K562 (cell line): ENCODE data around the gene LY6G6C. TPM values are rescaled to one million over a fixed set of nuclear protein-coding genes. Genes with fewer than 3 reads are reported as not detected.

ENCODE experiments used
- CAMTA2 ChIP-seq: fragments of 250-450 bp; sonication (Bioruptor Pico); conservative IDR thresholded peaks from 2 replicates; pipeline ENCODE4 v1.5.1; 2022
- DNMT1 ChIP-seq: fragments of 450-650 bp; IDR thresholded peaks from 2 replicates; pipeline ENCODE4 v1.6.1; 2016; ENCODE audit warnings: antibody characterized with exemption, mild to moderate bottlenecking
- EZH2 ChIP-seq: IDR thresholded peaks from 2 replicates; pipeline ENCODE4 v1.6.1; 2012; ENCODE audit warnings: low read depth, mild to moderate bottlenecking, inconsistent platforms, low read length, borderline replicate concordance
- GATAD2B ChIP-seq: fragments of 450-650 bp; IDR thresholded peaks from 2 replicates; pipeline ENCODE4 v1.6.1; 2017; ENCODE audit warnings: mild to moderate bottlenecking, borderline replicate concordance
- HCFC1 ChIP-seq: IDR thresholded peaks from 2 replicates; pipeline ENCODE4 v1.6.1; 2012; ENCODE audit warnings: low read depth, low read length, improper control_type of control experiment
- KAT2B ChIP-seq: IDR thresholded peaks from one replicate; pipeline ENCODE4 v1.6.1; 2012; ENCODE audit warnings: low read depth, mild to moderate bottlenecking, control low read depth, inconsistent platforms, low read length, moderate library complexity
- KLF1 ChIP-seq: fragments of 450-650 bp; IDR thresholded peaks from 2 replicates; pipeline ENCODE4 v1.6.1; 2016; ENCODE audit warnings: missing genetic modification characterization, missing compliant biosample characterization
- MEF2D ChIP-seq: conservative IDR thresholded peaks from 2 replicates; pipeline ENCODE4 v1.6.1; 2016; ENCODE audit warnings: low read depth, missing genetic modification characterization, missing compliant biosample characterization
- MLX ChIP-seq, 2 experiments: fragments of 450-650 bp in 1 of 2; sonication (generic) in 1 of 2; formaldehyde crosslinking; conservative IDR thresholded peaks; 2 replicates each; pipeline versions ENCODE4 v1.4.0 to v1.8.1; 2020 to 2022; ENCODE audit warnings: mild to moderate bottlenecking in 1 of 2, missing genetic modification reagents in 1 of 2
- PRMT5 ChIP-seq: sonication (generic); formaldehyde crosslinking; IDR thresholded peaks from 2 replicates; pipeline ENCODE4 v1.5.0; 2020; ENCODE audit warnings: missing genetic modification reagents
- SIN3A ChIP-seq, 2 experiments: fragments of 150-350 bp in 1 of 2; IDR thresholded peaks; 2 replicates each; pipeline ENCODE4 v1.6.1; 2011 to 2016; ENCODE audit warnings: borderline replicate concordance in 2 of 2, low read depth in 2 of 2, low read length in 2 of 2, mild to moderate bottlenecking in 2 of 2, moderate library complexity in 2 of 2; ENCODE audit not compliant: control insufficient read depth in 1 of 2
- SRF ChIP-seq, 2 experiments: fragments of 250-450, 450-650 bp in 1 of 2; sonication (Bioruptor Pico) in 1 of 2; sonication (generic) in 1 of 2; formaldehyde crosslinking; IDR thresholded peaks; 2 replicates each; pipeline versions ENCODE4 v1.5.0 to v1.5.1; 2020 to 2022; ENCODE audit warnings: mild to moderate bottlenecking in 1 of 2, missing genetic modification reagents in 1 of 2
- YY1 ChIP-seq, 3 experiments: IDR thresholded peaks; 2 replicates each; pipeline ENCODE4 v1.6.1; 2011; ENCODE audit warnings: low read length in 2 of 3, mild to moderate bottlenecking in 2 of 3, moderate library complexity in 2 of 3, borderline replicate concordance in 1 of 3, control low read depth in 1 of 3, low read depth in 1 of 3; ENCODE audit not compliant: insufficient read depth in 3 of 3, insufficient replicate concordance in 2 of 3, control insufficient read depth in 1 of 3, insufficient read length in 1 of 3; ENCODE audit errors: extremely low read depth in 1 of 3
- ZBTB2 ChIP-seq: fragments of 450-650 bp; IDR thresholded peaks from 2 replicates; pipeline ENCODE4 v1.6.1; 2016; ENCODE audit warnings: antibody characterized with exemption
- ZFP36 ChIP-seq: fragments of 150-350 bp; IDR thresholded peaks from 2 replicates; pipeline ENCODE4 v1.6.1; 2018; ENCODE audit warnings: low read length, low read depth; ENCODE audit not compliant: partially characterized antibody
- ZNF408 ChIP-seq: fragments of 250-450 bp; sonication (Bioruptor Pico); IDR thresholded peaks from 2 replicates; pipeline ENCODE4 v1.4.0; 2020; ENCODE audit warnings: low read depth, mild to moderate bottlenecking, moderate library complexity
- polyA plus RNA-seq, 8 experiments: library from polyadenylated mRNA; depleted of rRNA in 4 of 8; stranded (reverse) in 5 of 8; unstranded in 3 of 8; fragments of >200 nt; fragmentation: Nextera tagmentation in 2 of 8; fragmentation: Illumina TruSeq in 1 of 8; extraction: Ambion mirVana in 2 of 8; extraction: Trizol in 1 of 8; gene quantifications; 2 replicates each; pipeline versions ENCODE4 v1.2.1 to v1.2.3, GENCODE V29; 2011 to 2014; ENCODE audit warnings: inconsistent platforms in 1 of 8, missing spikeins in 1 of 8
- total RNA-seq, 7 experiments: library from RNA; depleted of rRNA in 6 of 7; stranded (reverse); fragments of >200 nt in 6 of 7; fragmentation: Illumina TruSeq in 2 of 7; extraction: Trizol in 2 of 7; gene quantifications; 2 replicates each; pipeline versions ENCODE4 v1.2.1 to v1.2.3, GENCODE V29; 2011 to 2021; ENCODE audit warnings: low replicate concordance in 1 of 7
- TF ChIP-seq, protein P1 (sequence below): fragments of 250-450 bp; sonication (Bioruptor Pico); IDR thresholded peaks from 2 replicates; pipeline ENCODE4 v1.5.0; 2021; ENCODE audit warnings: mild to moderate bottlenecking, moderate library complexity
- TF ChIP-seq, protein P2 (sequence below): fragments of 250-450 bp; sonication (Bioruptor Pico); IDR thresholded peaks from 2 replicates; pipeline ENCODE4 v1.9.0; 2021; ENCODE audit warnings: mild to moderate bottlenecking, inconsistent platforms

LY6G6C gene
- total and polyA plus RNA-seq, 9 of the 15 experiments (the other 6 are each of a cell fraction or from before 2014, with no cell fraction given), result 0.06 to 0.20 TPM; not detected in 7

GRCh38 chr6:31729515-31729978, 8.0 kb upstream of the LY6G6C start (continued):
- TF ChIP-seq ZBTB2, result peak; percentile 48; the same call in 1 of the 2 replicates
- peak in 1 of 2 experiments; percentile 99; a peak in 2 of 4 replicates for TF ChIP-seq SIN3A (IDR thresholded peaks at IDR 0.05; ENCODE audit: borderline replicate concordance in 2 of 2, control insufficient read depth in 1 of 2, low read depth in 2 of 2, low read length in 2 of 2)
- TF ChIP-seq MEF2D (tag), result no peak
- no peak for TF ChIP-seq KAT2B
- no peak for TF ChIP-seq PRMT5 (CRISPR knock-in tag)
- TF ChIP-seq YY1 (IDR thresholded peaks at IDR 0.05; ENCODE audit: borderline replicate concordance in 1 of 3, control insufficient read depth in 1 of 3, extremely low read depth in 1 of 3, insufficient read depth in 3 of 3, insufficient read length in 1 of 3, insufficient replicate concordance in 2 of 3, low read depth in 1 of 3, low read length in 2 of 3), result peak in 1 of 3 experiments; percentile 34
- TF ChIP-seq EZH2, result no peak
- TF ChIP-seq DNMT1, result no peak; the same call in none of the 2 replicates
- no peak; the same call in 1 of the 2 replicates for TF ChIP-seq HCFC1
- no peak for TF ChIP-seq ZNF408 (CRISPR knock-in tag)
- no peak for TF ChIP-seq CAMTA2 (CRISPR knock-in tag)
- no peak for TF ChIP-seq GATAD2B
- TF ChIP-seq ZFP36, result peak; percentile 1
- TF ChIP-seq, protein P1, sequence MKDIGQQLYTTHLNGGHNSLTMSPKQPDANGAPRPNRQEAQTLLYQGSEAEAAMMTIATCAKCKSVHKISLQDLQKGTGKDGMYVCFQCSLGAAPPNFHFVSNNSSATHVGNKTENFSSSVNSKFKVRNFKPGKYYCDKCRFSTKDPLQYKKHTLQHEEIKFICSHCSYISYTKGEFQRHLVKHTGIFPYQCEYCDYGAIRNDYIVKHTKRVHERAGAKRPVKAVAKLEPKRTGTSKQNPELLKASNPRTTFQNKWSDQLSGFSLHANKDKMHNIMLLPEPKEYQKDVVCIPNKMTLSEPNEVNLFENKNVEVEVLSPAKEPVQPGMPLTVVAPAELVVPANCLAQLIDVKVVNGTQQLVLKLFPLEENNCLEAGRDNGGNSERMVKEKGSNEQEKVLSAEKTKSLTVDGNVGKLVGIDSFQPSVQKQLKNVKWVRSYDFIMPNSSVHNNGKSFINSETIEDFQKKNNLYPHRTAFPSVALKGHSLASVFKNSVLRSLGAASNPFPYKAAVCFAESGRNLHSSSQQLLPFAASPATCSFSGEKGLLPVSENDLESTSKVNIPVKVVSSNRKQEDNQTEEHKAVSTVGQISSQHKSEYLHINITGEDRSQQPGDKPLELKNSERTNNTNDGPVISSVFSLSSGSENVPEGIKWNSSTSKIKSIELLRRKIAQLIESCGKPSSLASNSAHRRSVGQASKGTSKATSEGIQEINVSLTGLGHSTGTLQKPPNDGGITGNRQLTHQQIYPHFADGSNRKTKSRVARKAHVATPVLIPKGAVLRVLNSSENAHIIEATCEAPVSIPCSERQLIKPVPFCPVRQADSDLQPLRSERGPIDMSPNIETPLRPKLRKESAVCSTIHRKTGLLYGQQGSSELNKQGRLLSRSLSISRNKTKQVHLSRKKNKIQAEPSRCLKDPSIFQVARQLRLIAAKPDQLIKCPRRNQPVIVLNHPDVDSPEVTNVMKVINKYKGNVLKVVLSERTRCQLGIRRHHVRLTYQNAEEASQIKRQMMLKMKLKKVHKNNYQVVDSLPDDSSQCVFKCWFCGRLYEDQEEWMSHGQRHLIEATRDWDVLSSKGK, result no peak
- peak; percentile 57 to 60; a peak in 2 of 4 replicates for TF ChIP-seq SRF (CRISPR knock-in tag; IDR thresholded peaks at IDR 0.05)
- TF ChIP-seq MLX (CRISPR knock-in tag; conservative IDR thresholded peaks at IDR 0.05), result 0 out of 4 replicates have a peak, but pooled peaks of 1 of the 2 experiments have one; percentile 56
- TF ChIP-seq KLF1 (tag), result 0 out of 2 replicates have a peak, but pooled peaks have one; percentile 46
- TF ChIP-seq, protein P2, sequence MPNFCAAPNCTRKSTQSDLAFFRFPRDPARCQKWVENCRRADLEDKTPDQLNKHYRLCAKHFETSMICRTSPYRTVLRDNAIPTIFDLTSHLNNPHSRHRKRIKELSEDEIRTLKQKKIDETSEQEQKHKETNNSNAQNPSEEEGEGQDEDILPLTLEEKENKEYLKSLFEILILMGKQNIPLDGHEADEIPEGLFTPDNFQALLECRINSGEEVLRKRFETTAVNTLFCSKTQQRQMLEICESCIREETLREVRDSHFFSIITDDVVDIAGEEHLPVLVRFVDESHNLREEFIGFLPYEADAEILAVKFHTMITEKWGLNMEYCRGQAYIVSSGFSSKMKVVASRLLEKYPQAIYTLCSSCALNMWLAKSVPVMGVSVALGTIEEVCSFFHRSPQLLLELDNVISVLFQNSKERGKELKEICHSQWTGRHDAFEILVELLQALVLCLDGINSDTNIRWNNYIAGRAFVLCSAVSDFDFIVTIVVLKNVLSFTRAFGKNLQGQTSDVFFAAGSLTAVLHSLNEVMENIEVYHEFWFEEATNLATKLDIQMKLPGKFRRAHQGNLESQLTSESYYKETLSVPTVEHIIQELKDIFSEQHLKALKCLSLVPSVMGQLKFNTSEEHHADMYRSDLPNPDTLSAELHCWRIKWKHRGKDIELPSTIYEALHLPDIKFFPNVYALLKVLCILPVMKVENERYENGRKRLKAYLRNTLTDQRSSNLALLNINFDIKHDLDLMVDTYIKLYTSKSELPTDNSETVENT (CRISPR knock-in tag), result peak; percentile 58; the same call in 1 of the 2 replicates
